Measurements from ENCODE around the gene LCA5L. TPM values are rescaled to one million over a fixed set of nuclear protein-coding genes. Genes with fewer than 3 reads are reported as not detected.

LCA5L gene
- total RNA-seq, 4 donors from 2014 or later, result 0.72 to 1.2 (median 0.72) TPM; not detected in 1

GRCh38 chr21:39406065-39406464 lies 39.5 kb downstream of the LCA5L start:
- no peak for DNase-seq (ENCODE audit: low spot score in 2 of 2)
- H3K9me3 ChIP-seq, result no peaks in the 10 kb centered on the region
- no peaks in the 10 kb centered on the region for H3K4me1 ChIP-seq
- TF ChIP-seq POLR2A (IDR thresholded peaks at IDR 0.05), result no peak
- no peak for TF ChIP-seq EP300 (IDR thresholded peaks at IDR 0.05)
- TF ChIP-seq POLR2AphosphoS5 (IDR thresholded peaks at IDR 0.05), result no peak
- no peak for TF ChIP-seq CTCF (IDR thresholded peaks at IDR 0.05)
- H3K27ac ChIP-seq, result no peak overlapping the region
- no peaks in the 10 kb centered on the region for H3K27me3 ChIP-seq
- WGBS, result 89% methylated on average over 2 of the region's 2 CpGs
- no peak overlapping the region for H3K4me3 ChIP-seq
- H3K36me3 ChIP-seq, result peaks cover 33% of the 10 kb centered on the region

DNA sequence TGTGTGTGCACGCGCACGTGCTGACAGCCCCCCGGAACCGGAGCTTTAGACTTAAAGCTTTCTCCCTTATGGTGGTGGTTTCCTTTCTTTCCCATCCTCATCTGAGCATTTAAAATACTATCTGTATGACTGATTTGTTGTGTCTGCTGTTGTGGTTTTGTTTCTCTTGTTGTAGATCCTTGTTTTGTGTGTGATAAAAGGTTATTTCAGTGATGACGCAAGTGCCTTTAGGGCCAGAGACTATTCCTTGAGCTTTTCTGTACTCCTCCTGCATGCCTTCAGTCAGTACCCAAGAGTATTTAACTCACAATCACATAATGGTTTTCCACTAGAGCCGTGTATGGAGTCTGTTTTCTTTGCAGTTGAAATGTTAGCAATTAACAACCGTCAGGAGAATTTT lies 45.4 kb downstream of the LCA5L start:
- no peaks in the 10 kb centered on the region for H3K4me1 ChIP-seq
- H3K9me3 ChIP-seq, result no peaks in the 10 kb centered on the region
- DNase-seq (ENCODE audit: low spot score in 2 of 2), result no peak
- no peaks in the 10 kb centered on the region for H3K27me3 ChIP-seq
- H3K27ac ChIP-seq, result no peak overlapping the region
- TF ChIP-seq EP300 (IDR thresholded peaks at IDR 0.05), result no peak
- TF ChIP-seq CTCF (IDR thresholded peaks at IDR 0.05), result no peak
- TF ChIP-seq POLR2AphosphoS5 (IDR thresholded peaks at IDR 0.05), result no peak
- TF ChIP-seq POLR2A (IDR thresholded peaks at IDR 0.05), result no peak
- H3K4me3 ChIP-seq, result no peak overlapping the region
- WGBS, result 84% methylated on average over 8 of the region's 8 CpGs
- peaks cover 20% of the 10 kb centered on the region for H3K36me3 ChIP-seq

DNA sequence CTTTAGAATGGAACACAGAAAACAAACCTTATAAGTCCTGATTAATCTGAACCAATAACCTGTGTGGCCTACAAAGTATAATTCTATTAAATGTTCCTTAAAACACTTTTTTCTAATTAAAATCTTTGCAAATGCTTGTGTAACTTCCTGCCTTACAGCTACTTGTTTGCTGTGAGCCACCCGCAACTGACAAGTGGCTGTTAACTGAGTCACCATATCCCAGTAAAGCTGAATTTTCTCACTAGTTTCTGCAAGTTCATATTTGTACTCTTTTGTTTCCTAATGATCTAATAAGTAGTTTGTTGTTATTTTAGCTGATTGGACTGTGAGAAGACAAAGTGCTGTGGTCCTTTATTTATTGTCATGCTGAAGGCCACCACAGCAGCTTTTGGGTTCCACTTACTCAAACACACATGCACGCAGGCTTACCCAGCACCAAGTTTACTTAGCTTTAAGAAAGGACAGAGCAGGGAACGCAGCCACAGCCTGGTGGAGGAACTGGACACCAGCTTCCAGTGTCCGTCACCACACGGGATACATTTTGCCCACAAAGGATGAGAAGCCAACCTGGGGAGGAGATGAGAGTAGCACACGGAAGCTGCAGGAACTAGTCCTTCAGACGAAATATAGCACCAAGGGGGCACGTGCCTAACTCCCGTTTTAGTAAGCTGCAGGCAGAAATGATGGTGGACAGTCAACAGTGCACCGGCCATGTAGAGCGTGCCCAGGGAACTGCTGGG lies 47.8 kb downstream of the LCA5L start:
- no peak for DNase-seq (ENCODE audit: low spot score in 2 of 2)
- TF ChIP-seq EP300 (IDR thresholded peaks at IDR 0.05) (no peak), POLR2A (IDR thresholded peaks at IDR 0.05) (no peak), POLR2AphosphoS5 (IDR thresholded peaks at IDR 0.05) (no peak), CTCF (IDR thresholded peaks at IDR 0.05) (no peak)
- no peaks in the 10 kb centered on the region for H3K4me1 ChIP-seq
- WGBS, result 93% methylated on average over 11 of the region's 11 CpGs
- H3K9me3 ChIP-seq, result no peaks in the 10 kb centered on the region
- H3K4me3 ChIP-seq, result no peak overlapping the region
- H3K27me3 ChIP-seq, result no peaks in the 10 kb centered on the region
- H3K36me3 ChIP-seq, result peaks cover 42% of the 10 kb centered on the region
- no peak overlapping the region for H3K27ac ChIP-seq

GRCh38 chr21:39392981-39393380 lies 52.6 kb downstream of the LCA5L start:
- Histone ChIP-seq H3K36me3 (peaks cover 56% of the 10 kb centered on the region), H3K27me3 (no peaks in the 10 kb centered on the region), H3K27ac (no peak overlapping the region), H3K4me1 (peaks cover 12% of the 10 kb centered on the region), H3K9me3 (no peaks in the 10 kb centered on the region), H3K4me3 (no peak overlapping the region)
- DNase-seq (ENCODE audit: low spot score in 2 of 2), result no peak
- WGBS, result 93% methylated on average over 7 of the region's 7 CpGs
- TF ChIP-seq POLR2A (IDR thresholded peaks at IDR 0.05), result no peak
- TF ChIP-seq EP300 (IDR thresholded peaks at IDR 0.05), result no peak
- no peak for TF ChIP-seq POLR2AphosphoS5 (IDR thresholded peaks at IDR 0.05)
- TF ChIP-seq CTCF (IDR thresholded peaks at IDR 0.05), result no peak

GRCh38 chr21:39390212-39390765 lies 55.3 kb downstream of the LCA5L start:
- Histone ChIP-seq H3K27ac (no peak overlapping the region), H3K36me3 (peaks cover 40% of the 10 kb centered on the region), H3K9me3 (no peaks in the 10 kb centered on the region), H3K4me1 (peaks cover 32% of the 10 kb centered on the region), H3K27me3 (no peaks in the 10 kb centered on the region), H3K4me3 (no peak overlapping the region)
- DNase-seq (ENCODE audit: low spot score in 2 of 2), result no peak
- TF ChIP-seq CTCF (IDR thresholded peaks at IDR 0.05), result no peak
- no peak for TF ChIP-seq EP300 (IDR thresholded peaks at IDR 0.05)
- no peak for TF ChIP-seq POLR2A (IDR thresholded peaks at IDR 0.05)
- no peak for TF ChIP-seq POLR2AphosphoS5 (IDR thresholded peaks at IDR 0.05)
- WGBS, result 78% methylated on average over 16 of the region's 16 CpGs
